ENCODE measurements around the gene ALLC.

Gene ALLC

GRCh38 chr2:3678212-3678611 lies 20.2 kb downstream of the ALLC start:
- H3K9ac ChIP-seq (ENCODE audit: low read depth in 1 of 2, low read length in 2 of 2) = no peak overlapping the region
- no peaks in the 10 kb centered on the region for H3K4me1 ChIP-seq (ENCODE audit: control insufficient read depth in 2 of 2, insufficient read depth in 2 of 2, low read length in 2 of 2)
- no peak overlapping the region for H3K4me3 ChIP-seq (ENCODE audit: low read length in 2 of 2)
- H3K36me3 ChIP-seq (ENCODE audit: control insufficient read depth in 2 of 2, insufficient read depth in 2 of 2, low read length in 2 of 2) = no peaks in the 10 kb centered on the region
- no peaks in the 10 kb centered on the region for H3K27me3 ChIP-seq (ENCODE audit: control insufficient read depth in 2 of 2, insufficient read depth in 2 of 2, low read length in 2 of 2)
- H3K27ac ChIP-seq (ENCODE audit: low read depth in 2 of 2, low read length in 2 of 2) = no peak overlapping the region
- H3K9me3 ChIP-seq (ENCODE audit: control insufficient read depth in 2 of 2, low read length in 2 of 2) = no peaks in the 10 kb centered on the region

GRCh38 chr2:3679180-3679579 lies 21.2 kb downstream of the ALLC start:
- no peaks in the 10 kb centered on the region for H3K36me3 ChIP-seq (ENCODE audit: control insufficient read depth in 2 of 2, insufficient read depth in 2 of 2, low read length in 2 of 2)
- no peaks in the 10 kb centered on the region for H3K4me1 ChIP-seq (ENCODE audit: control insufficient read depth in 2 of 2, insufficient read depth in 2 of 2, low read length in 2 of 2)
- no peak overlapping the region for H3K4me3 ChIP-seq (ENCODE audit: low read length in 2 of 2)
- H3K9me3 ChIP-seq (ENCODE audit: control insufficient read depth in 2 of 2, low read length in 2 of 2) = no peaks in the 10 kb centered on the region
- H3K27ac ChIP-seq (ENCODE audit: low read depth in 2 of 2, low read length in 2 of 2) = no peak overlapping the region
- no peaks in the 10 kb centered on the region for H3K27me3 ChIP-seq (ENCODE audit: control insufficient read depth in 2 of 2, insufficient read depth in 2 of 2, low read length in 2 of 2)
- no peak overlapping the region for H3K9ac ChIP-seq (ENCODE audit: low read depth in 1 of 2, low read length in 2 of 2)

DNA sequence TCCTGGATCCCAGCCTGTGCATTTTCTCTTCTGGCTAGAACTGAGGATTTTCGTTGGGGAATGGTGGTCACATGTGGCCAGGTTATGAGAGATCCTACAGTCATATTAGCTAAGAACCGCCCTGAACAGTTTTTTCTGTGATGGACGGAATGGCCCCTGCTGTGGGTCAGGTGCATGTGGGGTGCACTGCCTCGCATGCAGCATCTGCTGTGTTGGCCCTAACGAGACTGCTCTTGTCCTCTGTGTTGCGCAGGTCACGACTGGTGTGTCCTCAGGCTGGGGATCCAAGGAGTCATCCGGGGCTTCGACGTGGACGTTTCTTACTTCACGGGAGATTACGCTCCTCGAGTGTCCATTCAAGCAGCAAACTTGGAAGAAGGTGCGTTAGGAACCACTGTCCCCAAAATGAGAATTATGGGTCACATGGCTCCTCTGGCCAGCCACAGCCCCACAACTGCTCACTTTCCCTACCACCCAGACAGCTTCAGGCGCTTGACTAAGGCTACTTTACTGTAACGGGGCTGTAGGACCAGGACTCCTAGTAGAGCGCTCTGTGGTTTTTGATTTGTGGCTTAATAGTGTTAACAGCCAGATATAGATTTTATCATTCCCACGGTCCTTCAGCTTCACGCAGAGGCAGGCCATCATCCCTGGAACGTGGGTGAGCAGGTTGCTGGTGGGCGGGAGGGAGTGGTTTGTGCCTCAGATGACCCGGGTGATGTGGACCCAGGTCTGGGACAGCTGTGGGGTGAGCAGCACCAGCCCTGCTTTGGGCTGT lies 21.8 kb downstream of the ALLC start:
- Histone ChIP-seq H3K9me3 (ENCODE audit: control insufficient read depth in 2 of 2, low read length in 2 of 2) (no peaks in the 10 kb centered on the region), H3K27me3 (ENCODE audit: control insufficient read depth in 2 of 2, insufficient read depth in 2 of 2, low read length in 2 of 2) (no peaks in the 10 kb centered on the region), H3K27ac (ENCODE audit: low read depth in 2 of 2, low read length in 2 of 2) (no peak overlapping the region), H3K4me3 (ENCODE audit: low read length in 2 of 2) (no peak overlapping the region), H3K36me3 (ENCODE audit: control insufficient read depth in 2 of 2, insufficient read depth in 2 of 2, low read length in 2 of 2) (no peaks in the 10 kb centered on the region), H3K9ac (ENCODE audit: low read depth in 1 of 2, low read length in 2 of 2) (no peak overlapping the region), H3K4me1 (ENCODE audit: control insufficient read depth in 2 of 2, insufficient read depth in 2 of 2, low read length in 2 of 2) (no peaks in the 10 kb centered on the region)

- Histone ChIP-seq H3K4me1 (ENCODE audit: control insufficient read depth in 2 of 2, insufficient read depth in 2 of 2, low read length in 2 of 2) (no peaks in the 10 kb centered on the region), H3K9me3 (ENCODE audit: control insufficient read depth in 2 of 2, low read length in 2 of 2) (no peaks in the 10 kb centered on the region), H3K9ac (ENCODE audit: low read depth in 1 of 2, low read length in 2 of 2) (no peak overlapping the region), H3K36me3 (ENCODE audit: control insufficient read depth in 2 of 2, insufficient read depth in 2 of 2, low read length in 2 of 2) (no peaks in the 10 kb centered on the region), H3K4me3 (ENCODE audit: low read length in 2 of 2) (no peak overlapping the region), H3K27me3 (ENCODE audit: control insufficient read depth in 2 of 2, insufficient read depth in 2 of 2, low read length in 2 of 2) (no peaks in the 10 kb centered on the region), H3K27ac (ENCODE audit: low read depth in 2 of 2, low read length in 2 of 2) (no peak overlapping the region)
Observed at GRCh38 chr2:3680548-3681345, 22.7 kb downstream of the ALLC start.

DNA sequence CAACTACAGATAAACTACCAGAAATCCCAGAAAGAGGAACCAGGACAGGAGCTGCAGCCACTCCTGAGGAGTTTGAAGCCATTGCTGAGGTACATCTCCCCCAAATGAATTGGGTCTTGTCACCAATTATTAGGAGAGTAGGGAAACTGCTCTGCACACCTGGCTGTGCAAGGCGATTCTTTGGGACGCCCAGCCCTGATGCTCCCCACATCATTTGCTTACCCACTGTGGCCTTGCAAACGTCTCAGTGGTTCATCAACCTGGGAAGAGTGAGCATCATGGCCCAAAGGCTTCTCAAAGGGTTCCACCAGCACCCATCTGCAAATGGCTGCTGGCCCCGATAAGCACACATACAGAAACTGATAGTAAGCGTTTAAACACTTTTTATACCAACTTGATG lies 23.6 kb downstream of the ALLC start:
- Histone ChIP-seq H3K27ac (ENCODE audit: low read depth in 2 of 2, low read length in 2 of 2) (no peak overlapping the region), H3K9me3 (ENCODE audit: control insufficient read depth in 2 of 2, low read length in 2 of 2) (no peaks in the 10 kb centered on the region), H3K4me3 (ENCODE audit: low read length in 2 of 2) (no peak overlapping the region), H3K9ac (ENCODE audit: low read depth in 1 of 2, low read length in 2 of 2) (no peak overlapping the region), H3K4me1 (ENCODE audit: control insufficient read depth in 2 of 2, insufficient read depth in 2 of 2, low read length in 2 of 2) (no peaks in the 10 kb centered on the region), H3K27me3 (ENCODE audit: control insufficient read depth in 2 of 2, insufficient read depth in 2 of 2, low read length in 2 of 2) (no peaks in the 10 kb centered on the region), H3K36me3 (ENCODE audit: control insufficient read depth in 2 of 2, insufficient read depth in 2 of 2, low read length in 2 of 2) (no peaks in the 10 kb centered on the region)

DNA sequence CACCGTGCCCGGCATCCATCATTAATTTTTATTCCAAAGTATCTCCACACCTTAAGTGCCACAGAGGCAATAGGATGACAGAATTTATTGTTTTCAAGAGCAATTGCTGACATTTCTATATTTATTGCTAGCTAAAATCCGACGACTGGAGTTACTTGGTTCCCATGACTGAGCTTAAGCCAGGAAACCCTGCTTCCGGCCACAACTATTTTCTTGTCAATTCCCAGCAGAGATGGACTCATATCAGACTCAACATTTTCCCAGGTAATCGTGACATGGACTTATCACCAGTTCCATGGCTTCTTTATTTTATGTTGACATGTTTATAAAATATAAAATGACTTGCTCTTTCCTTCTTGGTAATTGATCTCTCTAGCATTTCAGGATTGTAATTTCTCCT lies 24.8 kb downstream of the ALLC start:
- Histone ChIP-seq H3K4me1 (ENCODE audit: control insufficient read depth in 2 of 2, insufficient read depth in 2 of 2, low read length in 2 of 2) (no peaks in the 10 kb centered on the region), H3K9ac (ENCODE audit: low read depth in 1 of 2, low read length in 2 of 2) (no peak overlapping the region), H3K36me3 (ENCODE audit: control insufficient read depth in 2 of 2, insufficient read depth in 2 of 2, low read length in 2 of 2) (no peaks in the 10 kb centered on the region), H3K27me3 (ENCODE audit: control insufficient read depth in 2 of 2, insufficient read depth in 2 of 2, low read length in 2 of 2) (no peaks in the 10 kb centered on the region), H3K27ac (ENCODE audit: low read depth in 2 of 2, low read length in 2 of 2) (no peak overlapping the region), H3K4me3 (ENCODE audit: low read length in 2 of 2) (no peak overlapping the region), H3K9me3 (ENCODE audit: control insufficient read depth in 2 of 2, low read length in 2 of 2) (no peaks in the 10 kb centered on the region)

- no peak overlapping the region for H3K9ac ChIP-seq (ENCODE audit: low read depth in 1 of 2, low read length in 2 of 2)
- H3K4me1 ChIP-seq (ENCODE audit: control insufficient read depth in 2 of 2, insufficient read depth in 2 of 2, low read length in 2 of 2) = no peaks in the 10 kb centered on the region
- H3K9me3 ChIP-seq (ENCODE audit: control insufficient read depth in 2 of 2, low read length in 2 of 2) = no peaks in the 10 kb centered on the region
- no peaks in the 10 kb centered on the region for H3K27me3 ChIP-seq (ENCODE audit: control insufficient read depth in 2 of 2, insufficient read depth in 2 of 2, low read length in 2 of 2)
- no peak overlapping the region for H3K27ac ChIP-seq (ENCODE audit: low read depth in 2 of 2, low read length in 2 of 2)
- H3K36me3 ChIP-seq (ENCODE audit: control insufficient read depth in 2 of 2, insufficient read depth in 2 of 2, low read length in 2 of 2) = no peaks in the 10 kb centered on the region
- no peak overlapping the region for H3K4me3 ChIP-seq (ENCODE audit: low read length in 2 of 2)
Observed at GRCh38 chr2:3683748-3684454, 25.9 kb downstream of the ALLC start.

DNA sequence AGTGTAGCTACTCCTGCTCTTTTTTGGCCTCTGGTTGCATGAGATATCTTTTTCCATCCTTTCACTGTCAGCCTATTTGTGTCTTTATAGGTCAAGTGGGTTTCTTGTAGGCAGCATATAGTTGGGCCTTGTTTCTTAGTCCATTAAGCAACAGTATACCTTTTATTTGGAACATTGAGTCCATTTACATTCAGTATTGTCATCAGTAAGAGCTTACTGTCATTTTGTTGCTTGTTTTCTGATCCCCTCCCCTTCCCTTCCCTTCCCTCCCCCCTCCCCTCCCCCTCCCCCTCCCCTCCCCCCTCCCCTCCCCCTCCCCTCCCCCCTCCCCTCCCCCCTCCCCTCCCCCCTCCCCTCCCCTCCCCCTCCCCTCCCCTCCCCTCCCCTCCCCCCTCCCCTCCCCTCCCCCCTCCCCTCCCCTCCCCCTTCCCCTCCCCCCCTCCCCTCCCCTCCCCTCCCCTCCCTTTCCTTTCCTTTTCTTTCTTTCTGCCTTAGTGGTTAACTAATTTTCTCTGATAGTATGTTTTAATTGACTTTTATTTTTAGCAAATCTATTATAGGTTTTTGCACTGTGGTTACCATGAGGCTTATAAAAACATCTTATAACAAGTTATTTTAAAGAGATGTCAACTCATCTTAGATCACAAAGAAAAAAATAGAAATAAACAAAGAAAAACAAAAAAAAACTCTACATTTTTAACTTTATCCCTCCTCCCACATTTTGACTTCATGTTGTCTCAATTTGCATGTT lies 32.2 kb downstream of the ALLC start:
- Histone ChIP-seq H3K36me3 (ENCODE audit: control insufficient read depth in 2 of 2, insufficient read depth in 2 of 2, low read length in 2 of 2) (no peaks in the 10 kb centered on the region), H3K4me1 (ENCODE audit: control insufficient read depth in 2 of 2, insufficient read depth in 2 of 2, low read length in 2 of 2) (no peaks in the 10 kb centered on the region), H3K9ac (ENCODE audit: low read depth in 1 of 2, low read length in 2 of 2) (no peak overlapping the region)

DNA sequence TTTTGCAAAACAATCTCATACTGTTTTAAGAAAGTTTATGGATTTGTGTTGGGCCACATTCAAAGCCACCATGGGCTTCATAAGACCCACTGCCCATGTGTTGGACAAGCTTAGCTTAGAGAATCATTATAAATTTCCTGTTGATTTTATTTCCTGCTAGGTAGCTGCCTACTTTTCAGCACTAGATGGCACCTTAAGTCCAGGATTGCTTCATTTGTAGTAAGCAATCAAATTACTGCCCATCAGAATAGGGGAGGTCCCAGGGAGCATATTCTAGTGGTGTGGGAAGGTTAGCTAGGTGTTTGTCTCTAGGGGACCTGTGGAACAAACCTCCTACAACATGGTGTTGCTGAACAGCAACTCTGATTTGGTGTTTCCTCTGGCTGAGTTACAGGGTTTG lies 34.4 kb downstream of the ALLC start:
- Histone ChIP-seq H3K4me1 (ENCODE audit: control insufficient read depth in 2 of 2, insufficient read depth in 2 of 2, low read length in 2 of 2) (no peaks in the 10 kb centered on the region), H3K27ac (ENCODE audit: low read depth in 2 of 2, low read length in 2 of 2) (no peak overlapping the region), H3K9ac (ENCODE audit: low read depth in 1 of 2, low read length in 2 of 2) (no peak overlapping the region), H3K36me3 (ENCODE audit: control insufficient read depth in 2 of 2, insufficient read depth in 2 of 2, low read length in 2 of 2) (no peaks in the 10 kb centered on the region), H3K9me3 (ENCODE audit: control insufficient read depth in 2 of 2, low read length in 2 of 2) (no peaks in the 10 kb centered on the region), H3K27me3 (ENCODE audit: control insufficient read depth in 2 of 2, insufficient read depth in 2 of 2, low read length in 2 of 2) (no peaks in the 10 kb centered on the region), H3K4me3 (ENCODE audit: low read length in 2 of 2) (no peak overlapping the region)

More for the DNA sequence above, 32.2 kb downstream of the ALLC start:
- Histone ChIP-seq H3K27ac (ENCODE audit: low read depth in 2 of 2, low read length in 2 of 2) (no peak overlapping the region), H3K9me3 (ENCODE audit: control insufficient read depth in 2 of 2, low read length in 2 of 2) (no peaks in the 10 kb centered on the region), H3K4me3 (ENCODE audit: low read length in 2 of 2) (no peak overlapping the region), H3K27me3 (ENCODE audit: control insufficient read depth in 2 of 2, insufficient read depth in 2 of 2, low read length in 2 of 2) (no peaks in the 10 kb centered on the region)

All from mucosa of rectum (tissue), 2 donors.